Common myeloid progenitor, CD34-positive (primary cell): ENCODE data around the gene ZNF385B.

ENCODE experiments used
- CTCF ChIA-PET: fragments of 350-600 bp; sonication (Branson Sonifier 250); formaldehyde crosslinking; loops from one replicate; lab custom pipeline; 2021; ENCODE audit warnings: antibody characterized with exemption; lab: Charles Lee
- POLR2A ChIA-PET: fragments of 350-600 bp; sonication (Branson Sonifier 250); formaldehyde crosslinking; loops from one replicate; lab custom pipeline; 2021; ENCODE audit warnings: antibody characterized with exemption; lab: Charles Lee
- DNase-seq, 3 donors: peaks; one replicate each; pipeline versions ENCODE4 v3.0.0 to v3.0.0-alpha.2; 2013
- H3K27ac ChIP-seq, 2 experiments: 1 replicate in 1 of 2; 2 replicates in 1 of 2; pipeline ENCODE4 v1.7.0; 2013; ENCODE audit warnings: inconsistent platforms in 2 of 2, low read length in 2 of 2, mild to moderate bottlenecking in 2 of 2, low read depth in 1 of 2, moderate library complexity in 1 of 2; ENCODE audit not compliant: severe bottlenecking in 2 of 2, insufficient read depth in 1 of 2, poor library complexity in 1 of 2
- H3K27me3 ChIP-seq, 5 experiments: replicated peaks in 2 of 5; 1 replicate in 3 of 5; 2 replicates in 2 of 5; pipeline versions ENCODE4 v1.6.1 to v1.7.0; 2013; ENCODE audit warnings: low read length in 4 of 5, mild to moderate bottlenecking in 2 of 5, moderate library complexity in 2 of 5, inconsistent platforms in 1 of 5; ENCODE audit not compliant: insufficient read depth in 5 of 5, control insufficient read depth in 4 of 5
- H3K36me3 ChIP-seq, 4 experiments: 1 replicate in 2 of 4; 2 replicates in 2 of 4; pipeline versions ENCODE4 v1.6.1 to v1.7.0; 2013; ENCODE audit warnings: low read length in 3 of 4, control low read depth in 1 of 4, mild to moderate bottlenecking in 1 of 4; ENCODE audit not compliant: control insufficient read depth in 4 of 4, insufficient read depth in 4 of 4
- H3K4me1 ChIP-seq, 4 experiments: 1 replicate in 3 of 4; 2 replicates in 1 of 4; pipeline versions ENCODE4 v1.6.1 to v1.7.1; 2013; ENCODE audit warnings: low read length in 3 of 4, mild to moderate bottlenecking in 3 of 4, control low read depth in 1 of 4, inconsistent platforms in 1 of 4, moderate library complexity in 1 of 4; ENCODE audit not compliant: control insufficient read depth in 4 of 4, insufficient read depth in 4 of 4; ENCODE audit errors: control extremely low read depth in 1 of 4
- H3K4me3 ChIP-seq, 7 experiments: 1 replicate in 4 of 7; 2 replicates in 3 of 7; pipeline versions ENCODE4 v1.5.1 to v1.7.0; 2013; ENCODE audit warnings: mild to moderate bottlenecking in 7 of 7, low read length in 6 of 7, moderate library complexity in 6 of 7, inconsistent platforms in 2 of 7, low read depth in 2 of 7, control low read depth in 1 of 7; ENCODE audit not compliant: insufficient read depth in 4 of 7, control insufficient read depth in 1 of 7; ENCODE audit errors: extremely low read depth in 1 of 7
- H3K9me3 ChIP-seq, 5 experiments: 1 replicate in 4 of 5; 2 replicates in 1 of 5; pipeline versions ENCODE4 v1.6.1 to v1.7.1; 2013; ENCODE audit warnings: low read length in 4 of 5, mild to moderate bottlenecking in 2 of 5, inconsistent platforms in 1 of 5, low read depth in 1 of 5, moderate library complexity in 1 of 5; ENCODE audit not compliant: control insufficient read depth in 4 of 5, insufficient read depth in 2 of 5; ENCODE audit errors: control extremely low read depth in 1 of 5
- WGBS: methylation state at CpG from one replicate; pipeline ENCODE4 v1.1.5; 2013; ENCODE audit not compliant: insufficient coverage; 5-methylcytosine and 5-hydroxymethylcytosine counted together

ZNF385B gene

GRCh38 chr2:179538406-179539123, 322.8 kb downstream of the ZNF385B start:
- no peaks in the 10 kb centered on the region for H3K27me3 ChIP-seq
- H3K36me3 ChIP-seq: no peaks in the 10 kb centered on the region
- no CpG with 5 or more reads among the region's 1 CpG for WGBS
- H3K9me3 ChIP-seq: no peaks in the 10 kb centered on the region
- CTCF ChIA-PET: no interaction called here
- POLR2A ChIA-PET: no interaction called here
- H3K4me3 ChIP-seq: no peak overlapping the region
- no peak for DNase-seq
- H3K4me1 ChIP-seq: no peaks in the 10 kb centered on the region
- H3K27ac ChIP-seq: no peak overlapping the region

DNA sequence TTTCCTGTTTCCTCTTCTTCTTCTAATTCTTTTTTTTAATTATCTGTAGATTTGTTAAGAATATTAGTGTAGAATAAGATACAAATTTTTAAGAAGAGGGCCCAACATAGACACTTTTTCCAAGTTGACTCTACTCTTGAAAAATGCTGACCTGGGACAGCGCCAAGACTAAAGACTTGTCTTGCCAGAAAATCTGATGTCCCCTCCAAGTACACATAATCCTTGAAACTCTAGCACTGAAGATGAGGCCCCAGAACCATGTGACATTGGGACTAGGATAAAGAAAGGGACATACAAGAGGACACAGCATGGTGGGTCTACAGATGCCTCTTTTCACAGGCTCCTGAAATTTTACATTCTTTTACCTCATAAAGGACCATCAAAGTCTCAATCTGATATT, 325.2 kb downstream of the ZNF385B start:
- ChIA-PET POLR2A (no interaction called here), CTCF (no interaction called here)
- Histone ChIP-seq H3K4me1 (no peaks in the 10 kb centered on the region), H3K4me3 (no peak overlapping the region), H3K9me3 (no peaks in the 10 kb centered on the region), H3K36me3 (no peaks in the 10 kb centered on the region), H3K27me3 (no peaks in the 10 kb centered on the region), H3K27ac (no peak overlapping the region)
- no peak for DNase-seq
- no CpG with 5 or more reads among the region's 1 CpG for WGBS

DNA sequence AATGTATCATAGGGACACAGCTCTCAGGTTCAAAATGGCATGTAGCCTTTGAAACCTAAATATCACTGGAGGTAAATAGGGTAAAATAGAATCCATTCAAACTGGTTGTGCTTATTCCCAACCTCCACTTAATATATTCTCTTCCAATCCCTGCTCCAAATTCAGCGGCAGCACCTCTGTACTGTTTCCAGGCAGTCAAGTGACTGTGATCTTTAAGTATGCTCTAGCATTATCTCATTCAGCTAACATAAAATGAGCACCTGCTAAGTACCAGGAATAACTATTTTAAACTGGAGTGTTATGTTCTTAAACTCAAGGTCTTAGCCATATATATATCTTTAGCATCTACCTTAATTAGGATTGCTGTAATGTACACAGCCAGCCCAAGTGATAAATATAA, 327.5 kb downstream of the ZNF385B start:
- Histone ChIP-seq H3K4me1 (no peaks in the 10 kb centered on the region), H3K4me3 (no peak overlapping the region), H3K36me3 (no peaks in the 10 kb centered on the region), H3K27ac (no peak overlapping the region), H3K9me3 (no peaks in the 10 kb centered on the region), H3K27me3 (no peaks in the 10 kb centered on the region)
- CTCF ChIA-PET: no interaction called here
- DNase-seq: no peak
- POLR2A ChIA-PET: no interaction called here
- WGBS: 100% methylated on average over 1 of the region's 1 CpG

- Histone ChIP-seq H3K4me3 (no peak overlapping the region), H3K9me3 (no peaks in the 10 kb centered on the region), H3K27ac (no peak overlapping the region), H3K36me3 (no peaks in the 10 kb centered on the region), H3K27me3 (no peaks in the 10 kb centered on the region), H3K4me1 (no peaks in the 10 kb centered on the region)
- 100% methylated on average over 1 of the region's 2 CpGs for WGBS
- no peak for DNase-seq
- ChIA-PET CTCF (no interaction called here), POLR2A (no interaction called here)
Observed at GRCh38 chr2:179532863-179533278, 328.5 kb downstream of the ZNF385B start.

- POLR2A ChIA-PET: no interaction called here
- no peak for DNase-seq
- Histone ChIP-seq H3K36me3 (no peaks in the 10 kb centered on the region), H3K27ac (no peak overlapping the region), H3K9me3 (no peaks in the 10 kb centered on the region), H3K4me1 (no peaks in the 10 kb centered on the region), H3K27me3 (no peaks in the 10 kb centered on the region), H3K4me3 (no peak overlapping the region)
- CTCF ChIA-PET: no interaction called here
- 100% methylated on average over 1 of the region's 2 CpGs for WGBS
Observed at GRCh38 chr2:179528576-179529069, 332.8 kb downstream of the ZNF385B start.

DNA sequence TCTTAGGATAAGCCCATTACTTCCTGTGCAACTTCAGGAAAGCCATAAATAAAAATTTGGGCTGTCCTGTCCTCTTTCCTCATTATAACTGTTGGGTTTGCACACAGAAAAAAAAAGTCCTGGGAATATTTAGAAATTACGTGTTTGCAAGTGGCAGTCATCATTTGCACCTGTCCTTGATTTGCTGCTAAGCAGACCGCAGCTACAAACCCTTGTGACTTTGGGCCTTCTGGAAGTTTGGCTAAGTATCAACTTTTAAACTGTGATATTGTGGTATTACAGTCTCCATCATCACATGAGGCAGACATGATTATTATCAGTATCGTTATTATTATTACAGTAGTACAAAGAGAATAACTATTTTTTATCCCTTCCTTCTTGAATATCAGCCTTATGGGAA, 336.1 kb downstream of the ZNF385B start:
- Histone ChIP-seq H3K27me3 (no peaks in the 10 kb centered on the region), H3K9me3 (no peaks in the 10 kb centered on the region), H3K27ac (no peak overlapping the region), H3K4me1 (no peaks in the 10 kb centered on the region), H3K4me3 (no peak overlapping the region), H3K36me3 (no peaks in the 10 kb centered on the region)
- POLR2A ChIA-PET: no interaction called here
- DNase-seq: no peak
- CTCF ChIA-PET: no interaction called here
- WGBS: 100% methylated on average over 1 of the region's 3 CpGs

- 80% methylated on average over 2 of the region's 5 CpGs for WGBS
- POLR2A ChIA-PET: no interaction called here
- no peaks in the 10 kb centered on the region for H3K27me3 ChIP-seq
- H3K9me3 ChIP-seq: no peaks in the 10 kb centered on the region
- no peak overlapping the region for H3K4me3 ChIP-seq
- no peak for DNase-seq
- CTCF ChIA-PET: no interaction called here
- H3K4me1 ChIP-seq: no peaks in the 10 kb centered on the region
- H3K27ac ChIP-seq: no peak overlapping the region
- no peaks in the 10 kb centered on the region for H3K36me3 ChIP-seq
Observed at GRCh38 chr2:179524809-179525339, 336.5 kb downstream of the ZNF385B start.
